ENCODE measurements around the gene CHD3.

DNA sequence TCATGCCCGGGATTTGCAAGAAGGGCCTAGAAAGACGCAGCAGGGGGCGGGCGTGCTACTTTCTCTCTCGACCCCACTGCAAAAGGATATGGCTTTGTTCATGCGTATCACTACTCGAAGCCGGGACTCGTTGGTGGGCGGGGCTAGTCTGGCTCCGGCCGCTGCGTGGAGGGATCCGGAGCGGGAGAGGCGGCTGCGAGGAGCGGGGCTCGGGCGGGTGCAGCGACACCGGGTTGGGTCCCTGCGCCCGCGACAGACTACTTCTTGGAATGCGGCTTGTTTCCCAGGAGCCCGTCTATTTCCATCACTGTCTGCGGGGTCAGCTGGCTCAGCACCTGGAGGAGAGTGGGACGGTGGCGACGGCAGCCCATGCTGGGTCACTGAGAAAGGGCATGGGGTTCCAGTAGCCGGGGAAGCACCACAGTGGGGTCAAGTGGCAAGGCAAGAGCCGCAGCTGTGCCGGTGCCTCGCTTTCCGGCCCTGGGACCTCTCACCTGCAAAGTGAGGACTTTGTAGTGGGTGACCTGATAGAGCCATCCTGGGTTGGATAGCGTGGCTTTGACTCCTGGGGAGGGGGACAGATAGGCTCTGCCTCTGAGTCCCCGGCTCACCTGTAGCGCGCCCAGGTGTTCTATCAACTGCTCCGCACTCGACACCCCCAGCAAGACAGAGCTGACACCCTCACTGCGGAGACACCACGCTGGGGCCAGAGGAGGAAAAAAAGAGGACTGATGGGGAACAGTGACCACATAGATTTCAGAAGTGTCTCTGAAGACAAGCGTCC lies 34.4 kb downstream of the CHD3 start:
- TF ChIP-seq, protein P1, sequence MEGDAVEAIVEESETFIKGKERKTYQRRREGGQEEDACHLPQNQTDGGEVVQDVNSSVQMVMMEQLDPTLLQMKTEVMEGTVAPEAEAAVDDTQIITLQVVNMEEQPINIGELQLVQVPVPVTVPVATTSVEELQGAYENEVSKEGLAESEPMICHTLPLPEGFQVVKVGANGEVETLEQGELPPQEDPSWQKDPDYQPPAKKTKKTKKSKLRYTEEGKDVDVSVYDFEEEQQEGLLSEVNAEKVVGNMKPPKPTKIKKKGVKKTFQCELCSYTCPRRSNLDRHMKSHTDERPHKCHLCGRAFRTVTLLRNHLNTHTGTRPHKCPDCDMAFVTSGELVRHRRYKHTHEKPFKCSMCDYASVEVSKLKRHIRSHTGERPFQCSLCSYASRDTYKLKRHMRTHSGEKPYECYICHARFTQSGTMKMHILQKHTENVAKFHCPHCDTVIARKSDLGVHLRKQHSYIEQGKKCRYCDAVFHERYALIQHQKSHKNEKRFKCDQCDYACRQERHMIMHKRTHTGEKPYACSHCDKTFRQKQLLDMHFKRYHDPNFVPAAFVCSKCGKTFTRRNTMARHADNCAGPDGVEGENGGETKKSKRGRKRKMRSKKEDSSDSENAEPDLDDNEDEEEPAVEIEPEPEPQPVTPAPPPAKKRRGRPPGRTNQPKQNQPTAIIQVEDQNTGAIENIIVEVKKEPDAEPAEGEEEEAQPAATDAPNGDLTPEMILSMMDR (IDR thresholded peaks at IDR 0.05; ENCODE audit: poor library complexity): peak; percentile 12
- no peak for TF ChIP-seq EZH2 (IDR thresholded peaks at IDR 0.05; ENCODE audit: borderline replicate concordance)

All from hepatocyte (in vitro differentiated cells).